ENCODE measurements around the gene TRMT112.

GRCh38 chr11:64284962-64285884, 32.1 kb downstream of the TRMT112 start, which contains the start of gene GPR137:
- TF ChIP-seq CTCF (conservative IDR thresholded peaks at IDR 0.05; ENCODE audit: low read depth in 2 of 2) = no peak
- no peak for TF ChIP-seq EZH2 (IDR thresholded peaks at IDR 0.05; ENCODE audit: low read depth, unreplicated experiment)

Measured in GM23338 (cell line).